Esophagus muscularis mucosa (tissue), 3 donors: Measurements from ENCODE around the gene KIRREL2.

Experiments
- CTCF ChIP-seq, 3 experiments: fragments of 200-600 bp in 2 of 3; fragments of 450-650 bp in 1 of 3; sonication (generic) in 2 of 3; IDR thresholded peaks; one replicate each; pipeline ENCODE4 v1.5.1; 2017 to 2019; ENCODE audit warnings: antibody characterized with exemption in 3 of 3, mild to moderate bottlenecking in 2 of 3, moderate library complexity in 1 of 3
- POLR2A ChIP-seq: fragments of 450-650 bp; IDR thresholded peaks from one replicate; pipeline ENCODE4 v1.6.1; 2017; ENCODE audit warnings: antibody characterized with exemption, moderate library complexity, mild to moderate bottlenecking, low read depth

- TF ChIP-seq POLR2A = no peak
- no peak for TF ChIP-seq CTCF (IDR thresholded peaks at IDR 0.05)
Measured at GRCh38 chr19:35858311-35858710, 1.6 kb downstream of the KIRREL2 start.
